ENCODE measurements around the gene MYO19. TPM values are rescaled to one million over a fixed set of nuclear protein-coding genes. Genes with fewer than 3 reads are reported as not detected.

Gene MYO19
- total and polyA plus RNA-seq, 2 of the 8 experiments (the other 6 are each of a cell fraction or from before 2014, with no cell fraction given) = 126 to 163 TPM

- H2BK15ac ChIP-seq (ENCODE audit: low read length) = no peak overlapping the region
- H4K20me1 ChIP-seq (replicated peaks in 1 of 2; ENCODE audit: control insufficient read depth in 1 of 2, insufficient read depth in 2 of 2, low read length in 2 of 2) = peaks cover 10 to 11% of the 10 kb centered on the region in 2 experiments
- TF ChIP-seq NRF1 (IDR thresholded peaks at IDR 0.05; ENCODE audit: low read depth, low read length) (no peak), KDM1A (IDR thresholded peaks at IDR 0.05; ENCODE audit: borderline replicate concordance, low read length) (no peak), MAFK (IDR thresholded peaks at IDR 0.05; ENCODE audit: low read depth, low read length) (no peak), BACH1 (IDR thresholded peaks at IDR 0.05; ENCODE audit: low read length) (no peak), ATF3 (IDR thresholded peaks at IDR 0.05; ENCODE audit: insufficient read depth, low read depth, low read length) (no peak), E2F6 (IDR thresholded peaks at IDR 0.05) (no peak), YY1 (IDR thresholded peaks at IDR 0.05; ENCODE audit: low read depth, low read length) (no peak), KDM5A (IDR thresholded peaks at IDR 0.05; ENCODE audit: low read length) (no peak), CBX5 (IDR thresholded peaks at IDR 0.05; ENCODE audit: low read depth, low read length) (no peak), CHD2 (IDR thresholded peaks at IDR 0.05; ENCODE audit: low read length) (no peak), SP1 (IDR thresholded peaks at IDR 0.05; ENCODE audit: low read depth, low read length) (no peak), POLR2AphosphoS5 (IDR thresholded peaks at IDR 0.05; ENCODE audit: low read depth, low read length) (no peak), RBBP5 (IDR thresholded peaks at IDR 0.05; ENCODE audit: borderline replicate concordance, low read depth, low read length) (no peak), SRF (IDR thresholded peaks at IDR 0.05; ENCODE audit: low read depth, low read length) (no peak), ASH2L (IDR thresholded peaks at IDR 0.05; ENCODE audit: low read length) (no peak)
- DNase-seq (ENCODE audit: low read depth in 1 of 2, low spot score in 2 of 2) = no peak
- no peak overlapping the region for H3K4me2 ChIP-seq (ENCODE audit: insufficient read depth in 1 of 2, low read depth in 2 of 2, low read length in 2 of 2)
- no peak for FAIRE-seq
- no peak overlapping the region for H2BK120ac ChIP-seq (replicated peaks; ENCODE audit: low read depth, low read length)
- H2BK5ac ChIP-seq (ENCODE audit: low read depth, low read length) = no peak overlapping the region
- no peak overlapping the region for H3K14ac ChIP-seq (ENCODE audit: insufficient read length)
- ChIA-PET CTCF (ENCODE audit: partially characterized antibody) (interaction anchor here (1.4 kb wide), 1 partner anchor 13 kb away, joined by 4 read pairs; no protein-coding TSS in a partner anchor), POLR2A (ENCODE audit: partially characterized antibody) (interaction anchor here (0.7 to 13.9 kb wide), 6 partner anchors 10 to 33 kb away, joined by 3 to 205 read pairs (median 38); partner anchors contain the start of genes MYO19 and PIGW)
- no peaks in the 10 kb centered on the region for H3K79me2 ChIP-seq (ENCODE audit: control insufficient read depth in 1 of 2, insufficient read depth in 2 of 2, low read length in 2 of 2)
- H3K27me3 ChIP-seq (replicated peaks in 1 of 4; ENCODE audit: control insufficient read depth in 3 of 4, extremely low read depth in 1 of 4, insufficient read depth in 3 of 4, low read length in 3 of 4) = no peaks in the 10 kb centered on the region
- H4K91ac ChIP-seq (replicated peaks; ENCODE audit: insufficient read length, low read length) = no peak overlapping the region
- no peak overlapping the region for H2BK20ac ChIP-seq (ENCODE audit: low read length)
- no peak overlapping the region for H2AK5ac ChIP-seq (ENCODE audit: low read depth, low read length)
- no peaks in the 10 kb centered on the region for H3K4me1 ChIP-seq (replicated peaks in 1 of 4; ENCODE audit: control insufficient read depth in 3 of 4, insufficient read depth in 4 of 4, low read length in 3 of 4)
- H3K36me3 ChIP-seq (ENCODE audit: control insufficient read depth in 2 of 4, insufficient read depth in 4 of 4, low read length in 3 of 4) = peaks cover 50 to 93% (median 89%) of the 10 kb centered on the region in 4 experiments; a peak in 7 of 8 replicates
- H3K79me1 ChIP-seq (ENCODE audit: low read depth, low read length) = no peaks in the 10 kb centered on the region
- H3K9ac ChIP-seq (replicated peaks in 1 of 4; ENCODE audit: extremely low read depth in 1 of 4, low read depth in 3 of 4, low read length in 3 of 4) = no peak overlapping the region
- no peak overlapping the region for H3K4me3 ChIP-seq (ENCODE audit: extremely low read depth in 1 of 4, insufficient read depth in 2 of 4, low read depth in 3 of 4, low read length in 4 of 4)
- H3K18ac ChIP-seq (ENCODE audit: extremely low read depth, low read length) = no peak overlapping the region
- no peak overlapping the region for H4K8ac ChIP-seq (ENCODE audit: extremely low read depth, insufficient read depth, low read length)
- 0 out of 2 replicates have a peak, but pooled peaks cover 3% of the 10 kb centered on the region for H3K23me2 ChIP-seq (ENCODE audit: low read depth, low read length)
- H2AFZ ChIP-seq (ENCODE audit: low read length) = no peak overlapping the region
- no peak overlapping the region for H2BK12ac ChIP-seq (ENCODE audit: low read depth, low read length)
- H3K4ac ChIP-seq (replicated peaks; ENCODE audit: insufficient read length, low read depth, low read length) = no peak overlapping the region
- H3K9me3 ChIP-seq (ENCODE audit: insufficient read depth in 2 of 2, low read depth in 1 of 2, low read length in 1 of 2) = no peaks in the 10 kb centered on the region
- no peak overlapping the region for H3K56ac ChIP-seq (replicated peaks; ENCODE audit: insufficient read length, low read depth, low read length)
- no peak overlapping the region for H3K23ac ChIP-seq (ENCODE audit: insufficient read length)
- WGBS, 2 experiments (ENCODE audit: extremely low coverage in 1 of 2, insufficient coverage in 1 of 2, insufficient read length in 1 of 2, insufficient replicate concordance in 2 of 2, low coverage in 1 of 2, low lambda C conversion rate in 2 of 2, missing lambda C conversion rate in 1 of 2) = 91% methylated on average over 8 of the region's 8 CpGs; no CpG with 5 or more reads in 1 of the 2 experiments
- no peak overlapping the region for H3K27ac ChIP-seq (ENCODE audit: low read depth, low read length)
- no peak overlapping the region for H4K5ac ChIP-seq (ENCODE audit: insufficient read length, low read depth, low read length)
These were observed 29.5 kb downstream of the MYO19 start for GRCh38 chr17:36505171-36505570.

Measured in H1 (cell line).